GM19023 (cell line): Measurements from ENCODE around the gene EPS15.
A peak's percentile ranks its signal among the peaks of the same experiment; 100 is the strongest.
"Not testable (repeated sequence)": the region's sequence is repeated elsewhere in the genome, so short reads cannot be mapped to it uniquely, and the experiment has no call there.

ENCODE experiments used
- ATAC-seq: cut with Tn5 transposase; IDR thresholded peaks from one replicate; pipeline ENCODE4 v1.9.1; 2021; ENCODE audit warnings: mild to moderate bottlenecking, moderate library complexity; ENCODE audit not compliant: unreplicated experiment

EPS15 gene

GRCh38 chr1:51519048-51519864 lies at the start of gene EPS15:
Gene EPS15 (minus strand): TSS chr1:51519266. CDS start chr1:51519231, 35 bp downstream.
- ATAC-seq, result peak; percentile 77

GRCh38 chr1:51568231-51568935 lies 49.3 kb upstream of the EPS15 start:
- no peak for ATAC-seq

GRCh38 chr1:51567653-51568052 lies 48.6 kb upstream of the EPS15 start:
- ATAC-seq, result no peak

- ATAC-seq, result no peak
Measured at GRCh38 chr1:51566260-51566659, 47.2 kb upstream of the EPS15 start.

GRCh38 chr1:51565009-51565408 lies 45.9 kb upstream of the EPS15 start:
- ATAC-seq, result no peak

- ATAC-seq, result no peak
Measured at GRCh38 chr1:51564124-51564523, 45.1 kb upstream of the EPS15 start.

- ATAC-seq, result no peak
Measured at GRCh38 chr1:51561702-51562101, 42.6 kb upstream of the EPS15 start.

GRCh38 chr1:51560895-51561294 lies 41.8 kb upstream of the EPS15 start:
- not testable (repeated sequence) for ATAC-seq

GRCh38 chr1:51560034-51560433 lies 41.0 kb upstream of the EPS15 start:
- ATAC-seq, result no peak

GRCh38 chr1:51559501-51559900 lies 40.4 kb upstream of the EPS15 start:
- ATAC-seq, result no peak

- no peak for ATAC-seq
Measured at GRCh38 chr1:51559064-51559500, 40.0 kb upstream of the EPS15 start.

GRCh38 chr1:51558375-51558924 lies 39.4 kb upstream of the EPS15 start:
- no peak for ATAC-seq

GRCh38 chr1:51557168-51557567 lies 38.1 kb upstream of the EPS15 start:
- no peak for ATAC-seq

GRCh38 chr1:51555866-51556619 lies 37.0 kb upstream of the EPS15 start:
- no peak for ATAC-seq

GRCh38 chr1:51553911-51554310 lies 34.8 kb upstream of the EPS15 start:
- no peak for ATAC-seq

- ATAC-seq, result no peak
Measured at GRCh38 chr1:51552929-51553807, 34.1 kb upstream of the EPS15 start.

- ATAC-seq, result no peak
Measured at GRCh38 chr1:51551848-51552296, 32.8 kb upstream of the EPS15 start.

GRCh38 chr1:51551081-51551480 lies 32.0 kb upstream of the EPS15 start:
- ATAC-seq, result no peak

- ATAC-seq, result no peak
Measured at GRCh38 chr1:51549901-51550300, 30.8 kb upstream of the EPS15 start.

- no peak for ATAC-seq
Measured at GRCh38 chr1:51549016-51549619, 30.1 kb upstream of the EPS15 start.
